ENCODE measurements around the gene MAPK12. TPM values are rescaled to one million over a fixed set of nuclear protein-coding genes. Genes with fewer than 3 reads are reported as not detected.

Gene MAPK12
- total RNA-seq, 2 experiments from 2014 or later: 9.1 to 9.7 TPM

GRCh38 chr22:50259302-50259701 is 2.2 kb downstream of the MAPK12 start:
- no peaks in the 10 kb centered on the region for H3K9me3 Mint-ChIP-seq
- peaks cover 5% of the 10 kb centered on the region for H3K4me1 Mint-ChIP-seq (ENCODE audit: low read depth)
- H3K27ac Mint-ChIP-seq: no peak overlapping the region
- peaks cover 19% of the 10 kb centered on the region for H3K27me3 Mint-ChIP-seq
- POLR2A ChIA-PET: no interaction called here
- H3K36me3 Mint-ChIP-seq: no peaks in the 10 kb centered on the region
- DNase-seq: no peak
- CTCF ChIA-PET: no interaction called here
- intact Hi-C loops (cut with micrococcal nuclease): no loop called here
- H3K4me3 Mint-ChIP-seq: peak overlapping the region; percentile 16

DNA sequence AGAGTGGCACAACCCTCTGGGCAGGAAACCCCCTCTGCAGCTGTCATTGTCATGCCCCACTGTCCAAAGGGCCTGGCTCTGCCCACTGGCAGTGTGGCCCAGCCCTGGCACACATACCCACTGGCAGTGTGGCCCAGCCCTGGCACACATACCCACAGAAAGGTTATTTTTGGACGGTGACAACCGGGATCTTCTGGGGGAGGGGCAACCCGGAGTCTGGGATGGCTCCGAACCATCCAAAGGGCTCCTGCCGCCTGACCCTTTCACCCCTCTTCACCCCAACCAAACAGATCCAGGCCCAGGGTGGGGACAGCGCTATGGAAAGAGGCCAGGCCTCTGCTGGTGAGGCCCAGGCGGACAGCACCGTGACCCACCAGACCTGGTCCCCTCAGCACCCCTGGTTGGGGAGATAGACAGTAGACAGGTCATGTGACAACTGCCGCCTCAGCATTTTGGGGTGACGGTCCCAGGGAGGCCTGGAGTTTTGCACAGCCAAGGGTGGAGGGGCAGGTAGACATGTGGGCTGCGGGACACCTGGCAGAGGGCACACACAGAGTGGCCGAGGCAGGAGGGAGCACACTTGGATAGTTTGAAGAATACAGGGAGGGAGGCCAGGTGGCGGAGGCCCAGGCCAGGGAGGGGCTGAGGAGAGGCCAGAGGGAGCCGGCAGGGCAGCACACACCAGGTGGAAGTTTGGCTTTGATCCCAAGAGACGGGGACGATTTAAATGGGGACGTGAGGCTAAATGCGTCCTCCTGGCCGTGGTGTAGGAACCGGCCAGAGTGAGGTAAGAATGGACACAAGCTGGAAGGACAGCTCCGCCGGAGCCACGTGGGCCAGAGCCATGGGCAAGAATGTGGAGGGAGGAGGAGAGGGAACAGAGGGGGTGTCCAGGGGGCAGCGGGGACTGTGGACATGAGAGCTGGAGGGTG is 2.9 kb downstream of the MAPK12 start:
- intact Hi-C loops (cut with micrococcal nuclease): no loop called here
- Mint-ChIP-seq H3K4me1 (ENCODE audit: low read depth) (peaks cover 5% of the 10 kb centered on the region), H3K36me3 (no peaks in the 10 kb centered on the region), H3K4me3 (peak overlapping the region; percentile 16), H3K27me3 (peaks cover 19% of the 10 kb centered on the region), H3K27ac (no peak overlapping the region), H3K9me3 (no peaks in the 10 kb centered on the region)
- CTCF ChIA-PET: no interaction called here
- POLR2A ChIA-PET: no interaction called here
- DNase-seq: no peak

GRCh38 chr22:50257451-50258360 is 3.8 kb downstream of the MAPK12 start:
- no peak for DNase-seq
- ChIA-PET POLR2A (no interaction called here), CTCF (no interaction called here)
- Mint-ChIP-seq H3K27me3 (peaks cover 16% of the 10 kb centered on the region), H3K27ac (no peak overlapping the region), H3K36me3 (no peaks in the 10 kb centered on the region), H3K4me3 (no peak overlapping the region), H3K4me1 (ENCODE audit: low read depth) (peaks cover 5% of the 10 kb centered on the region), H3K9me3 (no peaks in the 10 kb centered on the region)
- intact Hi-C loops (cut with micrococcal nuclease): no loop called here

DNA sequence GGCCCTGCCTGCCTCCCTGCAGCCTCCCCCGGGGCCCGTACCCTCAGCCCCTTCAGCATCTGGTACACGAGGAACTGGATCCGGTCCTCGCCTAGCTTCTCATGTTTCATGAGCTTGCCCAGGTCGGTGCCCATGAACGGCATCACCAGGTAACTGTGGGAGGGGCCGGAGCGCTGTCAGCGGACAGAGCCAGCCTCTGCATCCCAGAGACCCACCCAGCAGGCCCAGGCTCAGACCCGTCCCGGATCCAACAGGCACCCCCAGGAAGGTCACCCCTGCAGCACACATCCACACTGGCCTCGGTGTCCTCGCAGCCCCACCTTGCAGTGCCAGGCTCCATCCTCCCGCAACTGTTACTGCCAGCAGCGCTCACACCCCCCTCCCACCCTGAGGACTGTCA is 4.4 kb downstream of the MAPK12 start:
- CTCF ChIA-PET: no interaction called here
- H3K36me3 Mint-ChIP-seq: no peaks in the 10 kb centered on the region
- no peak overlapping the region for H3K27ac Mint-ChIP-seq
- no peaks in the 10 kb centered on the region for H3K9me3 Mint-ChIP-seq
- peaks cover under 1% of the 10 kb centered on the region for H3K4me1 Mint-ChIP-seq (ENCODE audit: low read depth)
- POLR2A ChIA-PET: no interaction called here
- H3K4me3 Mint-ChIP-seq: no peak overlapping the region
- H3K27me3 Mint-ChIP-seq: peaks cover 9% of the 10 kb centered on the region
- DNase-seq: no peak
- intact Hi-C loops (cut with micrococcal nuclease): no loop called here

DNA sequence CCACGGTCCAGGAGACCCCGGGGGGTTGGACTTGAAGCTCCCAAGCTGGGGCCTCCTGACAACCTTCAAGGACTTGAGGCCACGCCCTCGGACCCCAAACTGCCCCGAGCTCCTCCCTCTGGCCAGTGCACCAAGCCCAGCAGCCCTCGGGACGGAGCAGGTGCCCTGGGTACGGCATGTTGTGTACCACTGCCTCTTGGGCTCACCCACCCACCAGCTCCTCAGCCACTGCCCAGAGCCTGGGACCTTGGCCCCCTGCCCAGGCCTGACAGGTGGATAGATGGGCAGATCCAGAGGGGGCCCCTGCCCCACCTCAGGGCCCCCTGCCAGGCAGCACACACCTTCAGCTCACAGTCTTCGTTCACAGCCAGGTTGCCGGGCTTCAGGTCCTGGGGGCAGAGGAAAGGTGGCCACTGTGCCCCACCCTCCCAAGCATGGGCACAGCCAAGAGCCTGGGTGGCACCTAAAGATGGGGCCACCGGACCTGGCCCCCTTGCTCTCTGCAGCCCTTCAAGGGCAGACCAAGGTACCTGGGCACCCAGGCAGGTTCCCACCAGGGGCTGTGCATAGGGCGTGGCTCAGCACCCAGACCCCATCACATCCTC is 5.1 kb downstream of the MAPK12 start:
- POLR2A ChIA-PET: interaction anchor here (1.0 kb wide), 1 partner anchor 252 kb away, joined by 3 read pairs; no protein-coding TSS in a partner anchor
- no peak overlapping the region for H3K27ac Mint-ChIP-seq
- H3K27me3 Mint-ChIP-seq: peaks cover 7% of the 10 kb centered on the region
- no peaks in the 10 kb centered on the region for H3K9me3 Mint-ChIP-seq
- no peaks in the 10 kb centered on the region for H3K4me1 Mint-ChIP-seq (ENCODE audit: low read depth)
- H3K4me3 Mint-ChIP-seq: no peak overlapping the region
- H3K36me3 Mint-ChIP-seq: no peaks in the 10 kb centered on the region
- intact Hi-C loops (cut with micrococcal nuclease): no loop called here
- CTCF ChIA-PET: no interaction called here
- no peak for DNase-seq

DNA sequence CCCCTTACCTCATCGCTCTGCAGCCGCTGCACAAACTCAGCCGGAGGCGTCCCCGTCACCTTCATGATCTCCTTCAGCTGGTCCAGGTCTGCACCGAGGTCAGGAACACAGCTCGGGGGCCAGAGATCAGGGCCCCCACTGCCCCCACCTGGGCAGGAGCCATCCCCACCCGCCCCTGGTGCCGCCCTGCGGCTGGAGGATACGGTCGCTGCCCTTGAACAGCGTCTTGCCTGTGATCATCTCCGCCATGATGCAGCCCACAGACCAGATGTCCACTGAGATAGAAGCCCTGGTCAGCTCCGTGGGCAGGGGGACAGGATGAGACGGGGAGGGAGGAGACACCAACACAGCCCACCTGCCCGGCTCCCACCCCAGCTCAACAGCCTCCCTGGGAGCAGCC is 5.9 kb downstream of the MAPK12 start:
- H3K9me3 Mint-ChIP-seq: no peaks in the 10 kb centered on the region
- intact Hi-C loops (cut with micrococcal nuclease): no loop called here
- no peaks in the 10 kb centered on the region for H3K36me3 Mint-ChIP-seq
- H3K4me1 Mint-ChIP-seq (ENCODE audit: low read depth): peaks cover 2% of the 10 kb centered on the region
- no peak overlapping the region for H3K4me3 Mint-ChIP-seq
- peaks cover 7% of the 10 kb centered on the region for H3K27me3 Mint-ChIP-seq
- CTCF ChIA-PET: no interaction called here
- no peak for DNase-seq
- POLR2A ChIA-PET: interaction anchor here (1.0 kb wide), 1 partner anchor 253 kb away, joined by 3 read pairs; no protein-coding TSS in a partner anchor
- no peak overlapping the region for H3K27ac Mint-ChIP-seq

DNA sequence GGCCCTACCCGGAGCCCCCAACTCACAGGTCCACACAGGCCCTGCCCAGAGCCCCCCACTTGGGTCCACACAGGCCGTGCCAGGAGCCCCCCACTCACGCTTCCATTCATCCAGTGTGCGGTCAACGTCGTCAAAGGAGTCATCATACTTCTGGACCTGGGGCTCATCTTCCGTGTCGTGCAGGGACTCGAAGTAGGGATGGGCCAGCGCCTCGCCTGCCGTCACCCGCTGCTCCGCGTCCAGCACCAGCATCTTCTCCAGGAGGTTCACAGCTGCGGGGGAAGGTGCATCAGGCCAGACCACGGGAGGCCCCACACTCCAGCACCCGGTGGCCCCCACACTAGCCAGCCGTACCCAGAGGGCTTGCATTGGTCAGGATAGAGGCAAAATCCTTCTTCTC is 6.4 kb downstream of the MAPK12 start:
- CTCF ChIA-PET: no interaction called here
- no peak for DNase-seq
- intact Hi-C loops (cut with micrococcal nuclease): no loop called here
- no peaks in the 10 kb centered on the region for H3K36me3 Mint-ChIP-seq
- POLR2A ChIA-PET: no interaction called here
- peaks cover 6% of the 10 kb centered on the region for H3K4me1 Mint-ChIP-seq (ENCODE audit: low read depth)
- no peaks in the 10 kb centered on the region for H3K9me3 Mint-ChIP-seq
- no peak overlapping the region for H3K27ac Mint-ChIP-seq
- H3K4me3 Mint-ChIP-seq: peak overlapping the region; percentile 5
- H3K27me3 Mint-ChIP-seq: peaks cover 7% of the 10 kb centered on the region

GRCh38 chr22:50253941-50254340 is 7.5 kb downstream of the MAPK12 start:
- peaks cover 10% of the 10 kb centered on the region for H3K4me1 Mint-ChIP-seq (ENCODE audit: low read depth)
- intact Hi-C loops (cut with micrococcal nuclease): no loop called here

GRCh38 chr22:50253046-50253915 is 8.2 kb downstream of the MAPK12 start:
- no peak for DNase-seq
- Mint-ChIP-seq H3K9me3 (no peaks in the 10 kb centered on the region), H3K27ac (no peak overlapping the region), H3K4me1 (ENCODE audit: low read depth) (peaks cover 10% of the 10 kb centered on the region), H3K4me3 (no peak overlapping the region), H3K36me3 (no peaks in the 10 kb centered on the region), H3K27me3 (no peaks in the 10 kb centered on the region)
- ChIA-PET POLR2A (interaction anchor here (3.4 kb wide), 1 partner anchor 9 kb away, joined by 15 read pairs; the partner anchor contains the start of gene MAPK12), CTCF (interaction anchor here (0.6 to 3.5 kb wide), 11 partner anchors 9 to 272 kb away, joined by 3 to 23 read pairs (median 4); partner anchors contain the start of genes DENND6B and SCO2)
- intact Hi-C loops (cut with micrococcal nuclease): no loop called here

More at GRCh38 chr22:50253941-50254340, 7.5 kb downstream of the MAPK12 start:
- no peak overlapping the region for H3K4me3 Mint-ChIP-seq
- peaks cover 3% of the 10 kb centered on the region for H3K27me3 Mint-ChIP-seq
- no peaks in the 10 kb centered on the region for H3K36me3 Mint-ChIP-seq
- H3K9me3 Mint-ChIP-seq: no peaks in the 10 kb centered on the region
- CTCF ChIA-PET: no interaction called here
- POLR2A ChIA-PET: no interaction called here
- no peak for DNase-seq
- no peak overlapping the region for H3K27ac Mint-ChIP-seq

DNA sequence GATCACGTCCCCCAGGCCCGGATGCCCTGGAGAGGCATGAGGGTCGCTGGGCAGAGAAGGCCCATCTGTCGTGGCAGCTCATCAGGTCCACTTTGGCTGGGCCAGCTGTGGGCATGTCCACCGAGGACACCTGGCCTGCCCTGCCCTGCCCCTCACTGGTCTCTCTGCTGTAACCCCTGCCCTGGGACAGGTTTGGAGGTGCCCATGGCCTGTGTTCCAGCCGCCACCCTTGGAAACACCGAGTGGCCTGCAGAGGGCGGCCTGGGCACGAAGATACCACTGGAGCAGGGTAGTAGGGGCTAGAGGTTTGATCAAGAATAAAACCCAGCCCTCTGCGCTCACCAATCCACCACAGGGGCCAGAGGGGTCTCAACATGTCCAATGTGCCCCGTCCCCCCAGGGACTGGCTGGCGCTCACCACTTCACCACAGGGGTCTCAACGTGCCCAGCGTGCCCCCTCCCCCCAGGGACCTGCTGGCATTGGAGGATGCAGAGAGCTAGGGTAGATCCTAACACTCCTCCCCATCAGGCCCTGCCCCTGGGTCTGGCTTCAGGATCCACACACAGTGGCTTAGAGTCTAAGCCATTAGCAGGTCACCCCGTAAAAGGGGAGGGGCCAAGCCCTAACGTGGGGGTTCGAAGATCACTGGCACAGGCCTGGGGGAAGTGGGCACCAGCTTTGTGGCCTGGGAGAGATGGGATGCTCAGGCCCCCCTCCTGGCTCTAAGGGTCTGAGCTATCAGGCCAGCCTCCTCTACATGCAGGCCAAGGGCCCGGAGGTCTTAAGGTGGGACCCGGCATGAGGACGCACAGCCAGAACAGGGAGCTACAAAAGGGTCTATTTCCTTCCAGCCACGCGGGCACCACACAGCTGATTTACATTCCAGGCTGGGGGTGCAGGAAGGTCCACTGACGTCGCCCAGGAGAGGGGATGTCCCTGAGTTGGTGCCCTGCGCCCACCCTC is 9.1 kb downstream of the MAPK12 start:
- ChIA-PET CTCF (interaction anchor here (0.6 to 3.5 kb wide), 15 partner anchors 8 to 368 kb away, joined by 3 to 23 read pairs (median 4); partner anchors contain the start of genes DENND6B and SCO2), POLR2A (interaction anchor here (1.4 to 3.4 kb wide), 4 partner anchors 10 to 273 kb away, joined by 4 to 15 read pairs (median 4); partner anchors contain the start of genes MAPK12 and SCO2)
- Mint-ChIP-seq H3K4me1 (ENCODE audit: low read depth) (peaks cover 18% of the 10 kb centered on the region), H3K36me3 (peaks cover 4% of the 10 kb centered on the region), H3K9me3 (no peaks in the 10 kb centered on the region), H3K27me3 (no peaks in the 10 kb centered on the region), H3K27ac (no peak overlapping the region), H3K4me3 (no peak overlapping the region)
- intact Hi-C loops (cut with micrococcal nuclease): no loop called here
- peak; percentile 79 for DNase-seq

Measured in activated CD4-positive, alpha-beta memory T cell treated with anti-CD3 and anti-CD28 coated beads for 36 hours (primary cell).